Calu3 (cell line): ENCODE results near the gene SYF2. TPM values are rescaled to one million over a fixed set of nuclear protein-coding genes. Genes with fewer than 3 reads are reported as not detected.

Source experiments
- BruUV-seq: library from RNA; stranded (reverse); fragments of 400-500 nt; replicated peaks from 2 replicates; lab custom pipeline; 2021; lab: Mats Ljungman, UMichigan
- CTCF ChIA-PET: fragments of 300-600 bp; sonication (Branson Sonifier 250); formaldehyde crosslinking; loops from one replicate; lab custom pipeline; 2022; ENCODE audit warnings: antibody characterized with exemption; lab: Charles Lee
- DNase-seq: peaks from one replicate; pipeline ENCODE4 v3.0.0; 2022
- H3K27ac Mint-ChIP-seq: one replicate; pipeline ENCODE4 v1.8.0; 2022; ENCODE audit warnings: mixed read lengths; ENCODE audit not compliant: unreplicated experiment
- H3K27me3 Mint-ChIP-seq: one replicate; pipeline ENCODE4 v1.8.0; 2022; ENCODE audit warnings: mixed read lengths; ENCODE audit not compliant: unreplicated experiment
- H3K36me3 Mint-ChIP-seq: one replicate; pipeline ENCODE4 v1.8.0; 2022; ENCODE audit warnings: mild to moderate bottlenecking, moderate library complexity, mixed read lengths; ENCODE audit not compliant: insufficient read depth, unreplicated experiment
- H3K4me1 Mint-ChIP-seq: one replicate; pipeline ENCODE4 v1.8.0; 2022; ENCODE audit warnings: mild to moderate bottlenecking, low read depth, mixed read lengths; ENCODE audit not compliant: unreplicated experiment
- H3K4me3 Mint-ChIP-seq: one replicate; pipeline ENCODE4 v1.8.0; 2022; ENCODE audit warnings: mild to moderate bottlenecking, low read depth, moderate library complexity, mixed read lengths; ENCODE audit not compliant: unreplicated experiment
- H3K9me3 Mint-ChIP-seq: one replicate; pipeline ENCODE4 v1.8.0; 2022; ENCODE audit warnings: low read depth, mixed read lengths; ENCODE audit not compliant: unreplicated experiment
- CTCF ChIP-seq: fragments of 200-600 bp; IDR thresholded peaks from one replicate; pipeline ENCODE4 v1.8.0; 2022; ENCODE audit warnings: antibody characterized with exemption; ENCODE audit not compliant: unreplicated experiment
- intact Hi-C: fragments of 100-400 bp; cut with micrococcal nuclease; formaldehyde crosslinking; loops from one replicate; pipeline ENCODE4 v1.10.0; 2022; ENCODE audit not compliant: unreplicated experiment
- total RNA-seq: library from RNA; stranded (reverse); gene quantifications from 2 replicates; pipeline ENCODE4 v1.2.3, GENCODE V29; 2022

SYF2 gene
- total RNA-seq, 1 experiment from 2014 or later, result 24.3 TPM

- no TSS peak for BruUV-seq
- intact Hi-C loops, result no loop called here
Observed at GRCh38 chr1:25246600-25247023, 14.3 kb upstream of the SYF2 start.

DNA sequence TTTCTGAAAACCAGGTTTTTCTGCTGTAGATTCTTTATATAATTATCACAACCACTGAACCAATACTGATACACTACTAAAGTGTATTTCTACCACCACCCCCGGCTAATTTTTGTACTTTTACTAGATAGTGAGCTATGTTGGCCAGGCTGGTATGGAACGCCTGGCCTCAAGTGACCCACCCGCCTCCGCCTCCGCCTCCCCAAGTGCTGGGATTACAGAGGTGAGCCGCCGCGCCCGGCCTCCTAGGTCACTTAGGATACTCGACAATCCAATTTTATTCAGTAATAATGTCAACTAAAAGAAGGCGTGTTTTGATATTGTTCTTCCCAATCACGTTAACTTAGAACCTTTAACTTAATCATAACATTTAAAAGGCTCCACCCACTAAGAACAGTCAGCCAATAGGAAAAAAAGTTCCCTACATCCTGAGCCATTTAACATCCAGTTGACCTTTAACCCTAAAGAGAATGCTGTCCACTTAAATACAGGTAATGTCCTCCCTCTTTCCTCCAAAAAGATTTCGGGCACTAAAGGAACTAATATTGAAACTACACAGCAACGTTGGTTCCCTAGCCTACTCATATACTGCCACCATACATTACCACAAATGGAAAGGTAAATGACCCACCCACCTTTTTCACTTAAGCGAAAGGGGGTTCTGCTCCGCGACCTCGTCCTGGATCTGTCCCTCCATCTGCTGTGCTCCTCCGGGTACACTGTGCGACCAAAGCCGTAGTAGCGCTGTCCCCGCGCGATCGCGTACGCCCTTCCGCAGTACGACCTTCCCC lies 13.7 kb upstream of the SYF2 start:
- intact Hi-C loops, result no loop called here
- DNase-seq, result peak; percentile 11
- no peaks in the 10 kb centered on the region for H3K4me1 Mint-ChIP-seq
- peak overlapping the region; percentile 88 for H3K4me3 Mint-ChIP-seq
- H3K36me3 Mint-ChIP-seq, result peaks cover 56% of the 10 kb centered on the region
- peak overlapping the region; percentile 39 for H3K27ac Mint-ChIP-seq
- no peaks in the 10 kb centered on the region for H3K27me3 Mint-ChIP-seq
- BruUV-seq, result no TSS peak
- CTCF ChIA-PET, result no interaction called here
- H3K9me3 Mint-ChIP-seq, result no peaks in the 10 kb centered on the region
- TF ChIP-seq CTCF, result no peak

More at GRCh38 chr1:25246600-25247023, 14.3 kb upstream of the SYF2 start:
- no peaks in the 10 kb centered on the region for H3K4me1 Mint-ChIP-seq
- no peak for DNase-seq
- no peaks in the 10 kb centered on the region for H3K9me3 Mint-ChIP-seq
- H3K4me3 Mint-ChIP-seq, result peak overlapping the region; percentile 88
- no peak for TF ChIP-seq CTCF
- H3K27me3 Mint-ChIP-seq, result no peaks in the 10 kb centered on the region
- H3K27ac Mint-ChIP-seq, result peak overlapping the region; percentile 94
- CTCF ChIA-PET, result no interaction called here
- peaks cover 52% of the 10 kb centered on the region for H3K36me3 Mint-ChIP-seq

DNA sequence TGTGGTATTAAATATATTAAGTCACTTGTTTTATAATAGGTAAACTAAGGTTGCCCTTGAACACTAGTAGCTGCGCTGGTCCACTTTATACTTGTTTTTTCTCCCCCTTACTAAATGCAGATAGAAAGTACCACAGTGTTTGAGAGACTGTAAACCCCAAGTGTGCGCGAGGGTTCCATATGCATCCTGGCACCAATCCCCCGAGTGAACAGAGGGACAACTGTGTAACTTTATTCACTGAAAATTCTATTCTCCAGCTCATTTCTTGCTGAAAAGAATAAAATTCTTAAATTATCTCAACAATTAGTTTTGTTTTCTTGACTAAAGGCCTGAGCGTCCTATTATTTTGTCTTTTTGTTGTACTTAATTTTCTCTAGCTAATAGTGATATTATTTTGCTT lies 13.1 kb upstream of the SYF2 start:
- intact Hi-C loops, result no loop called here

DNA sequence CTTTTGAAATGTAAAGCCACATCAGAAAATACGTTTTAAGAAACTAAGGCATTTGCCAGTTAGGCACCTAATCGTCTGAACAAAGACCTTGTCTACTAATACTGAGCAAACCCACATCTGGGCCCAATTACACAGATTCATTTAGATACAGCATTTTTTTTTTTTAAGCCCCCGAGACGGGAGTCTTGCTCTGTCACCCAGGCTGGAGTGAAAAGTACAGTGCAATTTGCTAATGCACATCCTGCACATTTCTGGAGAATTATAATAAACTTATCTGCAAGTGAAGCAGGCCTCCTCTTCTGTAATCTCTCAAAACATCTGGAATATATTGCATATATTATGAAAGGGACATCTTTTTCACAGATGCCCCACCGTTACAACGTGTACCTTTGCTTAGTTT lies 11.6 kb upstream of the SYF2 start:
- Mint-ChIP-seq H3K4me3 (no peak overlapping the region), H3K27me3 (no peaks in the 10 kb centered on the region), H3K27ac (no peak overlapping the region), H3K36me3 (peaks cover 74% of the 10 kb centered on the region), H3K9me3 (no peaks in the 10 kb centered on the region), H3K4me1 (peaks cover 14% of the 10 kb centered on the region)
- CTCF ChIA-PET, result no interaction called here
- BruUV-seq, result no TSS peak
- no peak for DNase-seq
- TF ChIP-seq CTCF, result no peak
- intact Hi-C loops, result no loop called here

More for the DNA sequence above, 13.1 kb upstream of the SYF2 start:
- H3K4me3 Mint-ChIP-seq, result peak overlapping the region; percentile 88
- peaks cover 59% of the 10 kb centered on the region for H3K36me3 Mint-ChIP-seq
- CTCF ChIA-PET, result no interaction called here
- no TSS peak for BruUV-seq
- TF ChIP-seq CTCF, result no peak
- H3K27me3 Mint-ChIP-seq, result no peaks in the 10 kb centered on the region
- H3K9me3 Mint-ChIP-seq, result no peaks in the 10 kb centered on the region
- H3K4me1 Mint-ChIP-seq, result peaks cover under 1% of the 10 kb centered on the region
- DNase-seq, result no peak
- H3K27ac Mint-ChIP-seq, result peak overlapping the region; percentile 39
